Stimulated activated CD8-positive, alpha-beta memory T cell treated with anti-CD3 and anti-CD28 coated beads, Interleukin-12 subunit alpha, Interleukin-12 subunit beta, amount 100 ng/mL, for 1 hour (primary cell): Measurements from ENCODE around the gene SLC3A2.

ENCODE experiments used
- DNase-seq: peaks from one replicate; pipeline ENCODE4 v3.0.0-alpha.2; 2020; ENCODE audit warnings: low read depth

Gene SLC3A2

DNA sequence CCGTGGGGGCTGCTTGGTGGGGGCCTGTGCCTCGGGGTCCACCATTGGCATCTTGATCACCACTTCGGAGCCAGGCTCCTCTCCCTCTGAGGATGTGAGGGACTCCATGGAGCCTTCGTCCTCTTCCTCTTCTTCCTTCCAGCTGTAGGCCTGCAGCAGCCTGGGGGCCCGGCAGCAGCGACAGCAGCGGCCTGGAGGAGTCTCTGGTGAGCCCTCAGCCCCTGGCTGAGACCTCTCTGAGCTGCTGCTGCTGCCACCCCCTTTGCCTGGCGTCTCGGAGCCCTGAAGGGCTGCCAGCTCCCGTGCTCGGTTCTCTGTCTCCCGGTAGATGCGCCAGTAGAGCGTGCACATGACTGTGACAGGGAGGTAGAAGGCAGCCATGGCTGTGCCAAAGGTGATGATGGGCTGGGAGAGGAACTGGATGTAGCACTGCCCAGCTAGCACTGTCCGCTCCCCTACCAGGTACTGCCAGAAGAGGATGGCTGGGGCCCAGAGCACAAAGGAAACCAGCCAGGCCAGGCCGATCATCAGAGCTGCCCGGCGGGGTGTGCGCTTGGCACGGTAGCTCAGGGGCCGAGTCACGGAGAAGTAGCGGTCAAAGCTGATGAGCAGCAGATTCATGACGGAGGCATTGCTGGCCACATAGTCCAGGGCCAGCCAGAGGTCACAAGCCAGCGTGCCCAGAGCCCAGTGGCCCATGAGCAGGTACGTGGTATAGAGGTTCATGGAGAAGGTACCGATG, 29.6 kb downstream of the SLC3A2 start:
- no peak for DNase-seq

DNA sequence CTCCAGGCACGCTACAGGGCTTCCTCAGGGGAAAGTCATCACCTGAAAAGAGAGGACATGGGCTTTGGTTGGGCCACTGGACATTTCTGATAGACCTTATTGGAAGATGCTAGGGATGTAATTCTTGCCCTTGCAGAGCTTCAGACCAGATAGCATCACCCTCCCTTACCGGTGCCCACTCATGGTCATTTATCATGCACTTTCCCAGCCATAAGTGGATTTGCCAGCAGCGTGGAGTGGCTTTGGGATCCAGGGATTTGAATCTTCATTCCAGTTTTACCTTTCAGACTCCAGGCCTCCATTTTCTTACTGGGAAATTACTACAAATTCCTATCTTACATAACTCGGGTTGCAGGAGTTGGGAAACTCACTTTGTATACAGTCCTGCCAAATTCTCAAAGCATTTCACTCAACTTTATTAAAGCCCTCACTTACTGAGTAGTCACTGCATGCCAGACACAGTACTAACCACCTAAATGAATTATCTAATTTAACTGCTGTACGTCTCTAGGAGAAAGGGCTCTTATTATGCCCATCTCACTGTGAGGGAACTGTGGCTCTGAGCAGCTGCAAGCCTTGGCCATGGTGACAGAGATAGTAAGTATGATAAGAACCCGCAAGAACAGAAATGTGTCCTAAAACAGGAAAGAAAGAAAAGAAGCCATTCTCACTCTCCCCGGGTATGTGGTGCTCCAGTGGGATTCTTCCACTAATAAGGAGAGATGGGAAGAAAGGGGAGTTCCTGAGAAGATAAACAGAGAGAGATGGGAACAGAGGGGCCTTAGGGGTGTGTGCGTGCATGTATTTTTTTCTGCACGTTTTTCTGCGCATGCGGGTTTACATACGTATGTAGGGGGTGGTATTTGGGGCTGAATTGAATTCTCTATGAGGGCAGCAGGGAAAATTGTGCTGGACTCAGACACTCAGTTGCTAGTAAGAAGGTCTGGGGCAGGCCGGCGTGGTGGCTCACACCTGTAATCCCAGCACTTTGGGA, 30.7 kb downstream of the SLC3A2 start:
- no peak for DNase-seq

DNA sequence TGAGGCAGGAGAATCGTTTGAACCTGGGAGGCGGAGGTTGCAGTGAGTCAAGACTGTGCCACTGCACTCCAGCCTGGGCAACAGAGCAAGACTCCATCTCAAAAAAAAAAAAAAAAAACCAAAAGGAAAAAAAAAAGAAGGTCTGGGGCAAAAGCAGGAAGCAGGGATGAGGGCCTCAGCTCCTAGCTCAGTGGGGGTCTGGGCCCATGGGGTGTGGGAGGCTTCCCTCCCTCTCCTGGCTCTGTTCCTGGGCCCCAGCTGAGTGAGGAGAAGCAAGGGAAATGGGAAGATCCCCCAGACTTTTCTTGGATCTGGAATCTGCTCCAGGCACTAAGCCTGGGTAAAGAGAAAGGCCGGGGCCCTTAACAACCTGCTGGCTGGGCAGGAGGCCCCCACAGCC, 31.6 kb downstream of the SLC3A2 start:
- DNase-seq, result no peak

DNA sequence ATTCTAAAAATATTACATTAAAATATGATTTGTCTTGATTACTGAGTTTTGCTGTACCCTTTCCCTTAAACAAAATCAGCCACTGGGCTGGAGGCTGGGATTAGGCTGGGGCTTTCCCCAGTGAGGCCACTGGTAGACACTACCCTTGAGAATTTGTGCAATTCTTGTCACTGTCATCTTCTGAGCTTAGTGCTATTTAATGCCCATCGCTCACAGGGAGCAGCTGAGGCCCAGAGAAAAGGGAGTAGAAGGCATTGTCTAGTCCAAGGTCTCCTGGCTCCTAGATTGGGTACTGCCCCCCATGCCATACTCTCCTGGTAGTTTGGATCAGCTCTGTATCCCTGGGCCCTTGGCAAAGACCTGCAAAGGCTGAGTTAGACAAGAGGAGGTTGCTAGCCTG, 33.7 kb downstream of the SLC3A2 start:
- DNase-seq, result no peak

DNA sequence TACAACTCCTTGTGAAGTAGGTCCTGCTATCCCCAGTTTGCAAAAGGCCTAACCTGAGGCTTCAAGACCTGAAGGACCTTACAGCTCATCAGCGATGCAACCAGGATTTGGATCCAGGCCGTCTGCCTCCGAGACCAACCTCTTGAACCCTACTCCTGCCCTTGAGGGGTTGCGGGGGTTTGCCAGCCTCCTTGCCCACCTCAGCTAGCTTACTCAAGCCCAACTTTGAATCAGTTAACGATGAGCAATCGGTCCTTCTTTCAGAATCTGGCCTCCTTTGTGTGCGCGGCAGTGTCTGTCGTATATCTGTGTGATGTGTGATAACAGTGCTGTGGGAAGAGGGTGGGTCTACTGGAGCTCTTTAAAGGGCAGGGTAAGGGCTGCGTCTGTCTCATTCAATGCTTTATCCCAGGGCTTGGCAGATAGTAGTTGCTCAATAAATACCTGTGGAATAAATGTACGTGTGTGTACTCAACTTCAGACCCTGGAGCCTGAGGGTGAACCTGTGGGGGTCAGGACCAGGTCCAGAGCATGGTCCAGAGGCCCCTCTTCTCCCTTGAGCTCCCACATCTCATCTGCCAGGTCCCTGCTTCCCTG, 37.3 kb downstream of the SLC3A2 start:
- DNase-seq, result no peak

DNA sequence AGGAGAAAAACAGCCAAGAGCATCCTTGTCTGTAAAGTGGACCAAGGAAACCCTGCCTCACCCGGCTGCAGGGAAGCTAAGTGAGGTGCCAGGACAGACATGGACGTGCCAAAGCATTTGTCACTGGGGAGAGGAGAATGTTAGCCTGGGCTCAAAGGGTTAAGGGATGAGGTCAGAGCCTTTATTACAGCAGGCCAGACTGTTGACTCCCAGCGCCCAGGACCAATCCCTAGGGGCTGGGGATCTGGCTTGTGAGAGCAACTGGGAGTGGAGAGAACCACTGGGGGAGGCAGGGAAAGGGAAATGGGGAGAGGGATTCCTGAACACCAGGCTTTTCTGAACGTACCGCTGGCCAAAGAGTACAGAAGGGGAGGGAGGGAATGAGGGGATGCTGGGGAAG, 37.8 kb downstream of the SLC3A2 start:
- no peak for DNase-seq

DNA sequence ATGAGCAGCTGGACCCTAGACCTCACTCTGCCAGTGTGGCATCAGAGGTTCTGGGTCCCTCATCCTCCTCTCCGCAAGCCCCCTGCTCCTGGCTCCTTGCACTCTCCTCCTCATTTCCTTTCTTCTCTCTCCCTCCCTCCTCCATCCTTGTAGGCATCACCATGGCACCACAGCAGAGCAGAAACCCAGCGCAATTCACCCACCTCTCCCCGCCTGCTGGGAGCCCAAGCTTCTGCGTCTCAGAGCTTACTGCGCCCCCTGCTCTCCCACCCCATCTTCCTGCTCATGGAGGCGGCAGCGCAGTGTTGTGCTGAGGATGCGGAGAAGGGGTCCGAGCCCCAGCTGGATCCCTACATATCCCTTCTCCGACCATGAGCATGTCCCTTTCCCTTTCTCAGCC, 38.8 kb downstream of the SLC3A2 start:
- no peak for DNase-seq

DNA sequence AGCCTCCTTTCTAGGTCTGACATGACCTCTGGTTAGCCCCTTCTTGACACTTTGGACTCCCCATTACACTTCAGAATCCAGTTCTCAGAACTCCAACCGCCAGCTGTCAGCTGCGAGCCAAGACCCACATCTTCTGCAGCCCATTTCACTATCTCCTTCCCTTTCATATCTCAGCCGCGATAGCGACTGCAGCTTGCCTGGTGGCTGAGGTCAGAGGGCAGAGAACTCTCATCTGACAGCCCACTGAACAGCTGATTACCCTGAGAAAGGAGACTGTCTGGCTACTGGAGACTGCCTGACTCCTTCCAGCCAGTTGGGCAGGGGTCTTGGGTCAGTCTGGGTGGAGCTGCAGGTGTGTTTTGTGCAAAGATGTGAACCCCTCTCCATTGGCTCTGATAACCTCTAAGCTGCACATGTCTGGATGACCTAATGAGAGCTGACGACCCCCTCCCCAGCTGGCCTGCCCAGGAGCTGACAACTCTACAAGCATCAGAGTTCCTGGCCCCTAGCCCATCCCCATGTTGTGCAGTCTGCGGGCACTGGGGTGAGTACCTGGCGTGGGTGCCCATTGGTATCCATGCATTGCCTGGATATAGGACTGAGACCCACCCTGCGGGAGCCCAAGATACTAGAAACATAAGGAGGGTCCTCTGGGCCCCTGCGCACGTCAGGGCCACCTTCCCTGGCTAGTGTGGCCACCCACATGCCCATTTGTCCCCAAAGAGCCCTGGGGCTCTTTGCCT, 39.4 kb downstream of the SLC3A2 start:
- no peak for DNase-seq

DNA sequence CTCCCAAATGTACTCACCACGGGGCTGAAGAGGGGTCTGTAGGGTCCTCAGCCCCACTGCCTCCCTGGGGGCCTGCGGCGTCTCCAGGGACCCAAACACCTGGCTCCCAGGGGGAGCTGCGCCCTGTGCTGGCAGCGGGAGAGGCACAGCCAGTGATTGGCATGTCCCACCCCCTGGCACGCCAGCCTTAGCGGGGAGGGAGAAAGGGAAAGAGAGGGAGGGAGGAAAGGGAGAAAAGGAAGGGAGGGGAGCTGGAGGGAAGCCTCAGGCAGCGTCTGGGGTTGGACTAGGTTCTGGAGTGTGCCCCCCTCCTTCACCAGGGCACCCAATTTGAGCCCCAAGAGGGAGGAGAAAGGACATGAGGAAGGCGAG, 40.5 kb downstream of the SLC3A2 start, which contains the start of gene CHRM1:
Gene CHRM1 (minus strand): TSS at position 163 of the 372 bp plus-strand sequence. CDS start 10,263 bp downstream, outside the sequence.
- no peak for DNase-seq

DNA sequence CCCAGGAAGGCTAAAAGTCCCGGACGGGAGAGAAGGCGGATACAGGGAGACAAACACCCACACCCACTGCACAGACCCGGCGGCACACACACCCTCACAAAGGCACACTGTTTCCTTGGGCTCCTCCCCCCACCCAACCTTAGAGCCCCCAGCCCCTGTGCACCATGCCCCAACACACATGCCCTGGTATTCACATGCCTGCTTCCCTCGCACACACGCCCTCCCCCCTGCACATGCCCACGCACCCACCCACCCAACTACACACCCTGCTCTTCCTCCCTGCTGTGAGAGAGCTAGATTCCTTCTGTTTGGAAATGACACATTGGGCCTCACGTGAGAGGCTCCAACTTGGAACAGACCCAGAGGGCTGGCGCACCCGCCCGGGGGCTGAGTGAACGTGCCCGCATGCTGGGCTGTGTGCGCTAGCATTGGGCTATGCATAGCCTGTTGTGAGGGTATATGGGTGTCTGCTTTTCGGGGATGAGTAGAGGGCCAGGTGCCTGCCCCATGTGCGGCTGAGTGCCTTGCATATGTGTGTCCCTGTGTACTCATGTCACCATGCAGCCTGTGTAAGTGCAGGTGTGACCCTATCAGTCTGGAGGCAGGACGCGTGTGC, 41.0 kb downstream of the SLC3A2 start:
- no peak for DNase-seq

DNA sequence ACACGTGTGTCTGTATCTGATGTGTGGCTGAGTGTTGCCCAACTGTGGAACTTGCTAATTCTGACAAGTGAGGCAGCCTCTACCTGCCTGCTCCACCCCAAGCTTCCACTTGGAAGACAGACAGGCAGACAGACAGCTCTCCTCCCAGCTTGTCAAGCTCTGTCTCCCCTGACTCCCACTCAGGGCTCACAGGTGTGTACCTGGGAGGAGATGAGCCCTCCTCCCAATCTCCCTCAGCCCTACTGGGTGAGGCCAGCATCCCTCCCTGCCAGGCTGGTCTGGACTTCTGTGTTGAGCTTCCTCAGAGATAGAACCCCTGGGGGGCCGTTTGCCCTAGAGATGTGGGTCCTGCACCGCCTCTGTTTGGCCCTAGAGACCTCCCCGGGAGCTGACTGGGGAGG, 41.5 kb downstream of the SLC3A2 start:
- no peak for DNase-seq

DNA sequence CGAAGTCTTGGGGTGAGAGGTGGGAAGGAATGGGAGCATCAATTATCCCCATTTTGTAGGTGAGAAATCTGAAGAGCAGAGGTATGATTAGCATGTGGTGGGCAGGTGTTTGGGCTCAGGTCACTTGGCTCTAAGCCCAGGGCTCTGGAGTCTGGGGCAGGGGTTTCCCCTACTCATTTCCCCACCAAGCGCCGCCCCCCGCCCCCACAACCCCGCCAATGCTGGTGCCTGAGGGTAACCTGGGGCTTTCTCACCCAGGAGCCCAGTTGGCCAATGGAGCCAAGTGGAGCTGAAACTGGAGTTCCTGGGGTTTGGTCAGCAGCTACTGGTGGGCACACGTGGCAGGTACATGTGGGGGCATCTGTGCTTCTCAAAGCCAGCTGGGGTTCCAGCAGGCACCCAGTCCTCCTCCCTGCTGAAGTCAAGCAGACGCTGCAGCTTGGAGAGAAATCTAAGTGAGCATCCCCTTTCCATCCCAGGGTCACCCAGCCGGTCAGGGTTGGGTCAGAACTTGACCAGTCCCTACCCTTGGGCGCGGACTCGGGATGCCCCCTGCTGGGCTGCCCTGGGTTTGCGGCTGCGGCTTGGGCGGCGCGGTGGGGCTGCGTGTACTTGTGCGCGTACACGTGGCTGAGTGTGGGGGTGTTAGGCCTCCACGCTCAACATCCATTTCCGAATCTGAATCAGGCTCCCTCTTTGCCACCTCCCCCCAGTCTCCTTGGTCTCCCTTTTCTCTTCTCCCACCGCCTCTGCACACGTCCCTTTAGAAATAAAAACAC, 42.1 kb downstream of the SLC3A2 start:
- no peak for DNase-seq

DNA sequence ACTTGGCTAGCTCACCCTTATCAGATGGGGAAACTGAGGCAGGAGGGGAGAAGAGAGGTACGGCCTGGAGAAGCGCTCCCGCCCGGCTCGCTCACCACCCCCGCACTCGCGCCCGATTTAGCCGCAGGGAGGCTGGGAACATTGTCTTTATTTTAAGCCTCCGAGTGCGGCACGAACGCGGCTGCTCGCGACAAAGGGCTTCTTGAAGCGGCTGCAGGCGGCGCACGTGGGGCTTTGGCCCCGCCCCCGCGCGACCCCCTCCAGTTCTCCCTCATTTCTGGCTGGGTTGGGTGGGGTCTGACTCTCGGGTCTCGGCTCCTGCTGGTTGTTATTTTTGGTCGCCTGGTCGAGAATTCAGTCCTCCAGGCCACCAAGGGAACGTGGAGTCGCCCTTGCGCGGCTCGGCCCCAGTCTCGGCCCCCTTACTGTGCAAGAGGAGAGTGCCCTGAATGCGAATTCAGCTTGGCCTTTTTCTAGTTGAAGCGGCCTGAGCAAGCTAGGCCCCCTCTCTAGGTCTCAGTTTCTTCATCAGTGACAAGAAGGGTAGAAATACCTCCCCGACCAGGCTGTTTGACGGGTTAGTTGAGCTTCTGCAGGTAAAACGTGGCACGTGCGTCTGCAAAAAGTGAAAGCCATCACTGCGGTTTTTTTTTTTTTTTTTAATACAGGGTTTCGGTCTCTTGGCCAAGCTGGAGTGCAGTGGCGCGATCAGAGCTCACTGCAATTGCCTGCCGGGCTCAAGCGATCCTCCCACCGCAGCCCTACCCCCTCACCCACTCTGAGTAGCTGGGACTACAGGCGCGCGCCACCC, 43.1 kb downstream of the SLC3A2 start:
- DNase-seq, result no peak

DNA sequence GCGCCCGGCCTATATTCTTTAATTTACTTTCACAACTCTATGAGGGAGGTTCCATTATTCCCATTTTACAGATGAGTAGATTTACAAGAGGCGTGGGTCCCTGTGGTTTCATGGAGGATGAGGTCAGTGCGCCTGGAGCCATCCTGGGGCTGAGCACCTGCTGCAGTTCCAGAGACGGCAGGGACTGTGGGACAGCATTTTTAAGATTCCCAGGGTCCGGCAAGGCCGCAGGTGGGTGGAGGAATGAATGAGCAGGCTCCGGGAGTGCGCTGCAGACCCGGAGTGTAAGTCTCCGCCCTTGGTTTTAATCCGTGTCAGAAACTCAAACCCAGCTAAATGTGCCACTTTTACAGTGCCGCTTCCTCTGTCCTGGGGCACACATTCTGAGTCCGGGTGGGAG, 44.6 kb downstream of the SLC3A2 start:
- DNase-seq, result no peak

DNA sequence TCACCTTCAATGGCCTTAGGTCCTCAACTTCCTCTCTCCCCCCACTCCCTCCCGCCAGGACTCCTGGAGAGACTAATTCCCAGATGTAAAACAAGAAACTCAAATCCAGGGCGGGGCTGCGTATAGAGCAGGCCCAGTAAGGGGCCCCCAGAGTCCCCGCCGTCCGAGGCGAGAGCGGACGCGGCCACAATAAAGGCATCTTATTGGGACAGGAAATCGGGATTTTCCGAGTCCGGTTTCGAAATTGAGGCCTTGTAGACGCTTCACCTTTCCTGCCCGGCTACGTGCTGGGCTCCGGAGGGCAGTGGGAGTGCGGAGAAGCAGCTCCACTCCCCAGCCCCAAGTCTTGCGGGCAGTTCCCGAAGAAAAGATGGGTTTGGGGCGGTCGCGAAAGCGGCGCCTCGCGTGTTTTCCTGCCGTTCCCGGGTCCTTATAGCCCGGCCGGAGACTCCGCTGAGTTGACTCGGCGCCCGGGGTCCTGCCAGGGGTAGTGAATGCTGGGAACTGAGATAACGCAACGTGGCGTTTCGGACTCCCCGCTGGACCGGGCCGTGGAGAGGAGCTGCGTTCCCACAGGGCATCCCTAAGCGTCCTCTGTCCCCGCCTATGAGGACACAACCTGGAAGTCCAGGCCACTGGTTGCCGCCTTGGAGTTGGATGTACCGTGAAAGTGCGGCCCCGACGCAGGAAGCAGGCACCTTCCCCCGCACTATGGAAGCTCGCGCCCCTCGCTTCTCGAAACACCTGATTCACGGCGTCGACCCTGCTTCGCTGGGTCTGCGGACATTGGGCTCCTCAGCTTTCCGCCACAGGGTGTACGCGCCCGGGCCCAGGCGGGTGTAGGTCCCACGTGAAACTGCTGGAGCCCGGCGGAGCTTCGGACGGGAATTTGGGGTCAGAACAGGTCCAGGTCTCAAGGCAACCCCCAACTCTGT, 45.3 kb downstream of the SLC3A2 start:
- no peak for DNase-seq

DNA sequence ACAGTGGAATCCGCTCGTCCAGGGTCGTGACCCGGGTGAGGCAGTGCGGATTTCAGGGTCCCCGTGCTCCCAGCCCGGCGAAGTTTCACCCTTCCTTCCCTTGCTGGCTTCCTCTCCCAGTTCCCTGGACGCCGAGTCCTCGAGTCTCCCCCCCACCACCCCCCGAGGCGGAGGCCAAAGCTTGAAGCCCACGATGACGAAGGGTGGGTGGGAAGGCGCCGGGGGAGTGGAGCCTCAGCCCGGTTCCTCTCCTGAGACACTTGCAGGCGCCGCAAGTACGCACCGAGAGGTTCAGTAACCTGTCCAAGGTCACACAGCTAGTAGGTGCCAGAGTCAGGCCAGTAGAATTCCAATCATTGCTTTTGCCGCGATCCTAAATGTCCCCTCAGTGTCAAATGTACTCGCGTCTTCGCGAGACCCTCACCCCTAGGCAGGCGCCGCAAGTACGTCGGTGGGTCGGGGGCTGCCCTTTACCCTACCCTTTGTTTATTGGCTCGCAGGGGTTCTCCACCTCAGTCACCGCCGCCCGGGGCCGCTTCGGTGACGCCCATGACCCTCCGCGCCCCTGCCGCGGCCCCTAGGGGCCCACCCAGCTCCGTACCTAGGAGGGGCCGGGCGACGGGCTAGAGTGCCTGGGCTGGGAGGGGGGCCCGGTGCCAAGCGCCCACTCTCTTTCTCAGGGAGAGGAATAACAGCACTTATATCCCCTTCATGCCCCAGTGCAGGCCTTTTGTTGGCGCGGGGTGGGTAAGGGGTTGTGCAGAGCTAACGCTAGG, 46.2 kb downstream of the SLC3A2 start:
- DNase-seq, result no peak

DNA sequence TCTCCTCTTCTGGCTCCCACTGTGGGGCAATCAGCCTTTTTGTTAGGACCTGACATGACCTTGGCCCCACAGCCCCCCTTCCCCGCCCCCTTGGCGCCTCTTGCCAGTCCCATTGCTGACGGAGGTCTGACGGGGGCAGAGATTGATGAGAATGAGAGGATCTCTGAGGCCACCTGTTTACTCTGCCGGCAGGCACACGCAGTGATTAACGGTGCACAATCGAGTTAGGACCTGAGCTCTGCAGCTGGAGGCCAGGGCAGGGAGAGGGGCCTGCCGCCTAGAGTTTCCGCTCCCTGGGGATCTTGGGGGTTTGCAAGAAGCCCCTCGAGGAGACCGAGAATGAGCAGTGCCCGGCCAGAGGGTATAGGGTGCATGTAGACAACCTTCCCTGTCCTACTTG, 47.3 kb downstream of the SLC3A2 start:
- DNase-seq, result no peak

DNA sequence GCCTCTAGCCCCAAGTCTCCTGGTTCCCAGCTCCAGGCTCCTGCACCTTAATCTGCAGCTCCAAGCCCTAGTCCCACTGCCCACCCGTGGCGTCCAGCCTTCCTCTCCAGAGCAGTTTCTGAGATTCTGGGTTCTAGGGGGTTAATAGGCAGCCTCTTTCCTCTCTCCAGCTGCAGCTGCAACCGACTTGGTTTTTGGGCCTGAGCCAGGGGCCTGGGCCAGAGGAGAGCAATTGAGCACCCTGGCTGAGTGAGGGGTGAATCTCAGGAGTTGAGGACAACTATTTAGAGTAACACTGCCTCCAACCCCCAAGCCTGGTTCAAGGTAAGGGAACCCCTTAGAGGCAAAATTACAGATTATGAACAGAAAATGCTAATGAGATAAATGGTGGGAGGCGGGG, 49.5 kb downstream of the SLC3A2 start:
- no peak for DNase-seq
